ENCODE data around the gene IQCK. TPM values are rescaled to one million over a fixed set of nuclear protein-coding genes. Genes with fewer than 3 reads are reported as not detected.

IQCK gene
- total RNA-seq, 4 donors from 2014 or later = 49.7 to 103 (median 94.2) TPM

GRCh38 chr16:19822533-19822932 is 104.5 kb downstream of the IQCK start:
- H3K9me3 ChIP-seq = no peaks in the 10 kb centered on the region
- H3K4me3 ChIP-seq (replicated peaks in 1 of 3) = no peak overlapping the region
- no peak overlapping the region for H3K27ac ChIP-seq
- H3K4me1 ChIP-seq = no peaks in the 10 kb centered on the region
- WGBS, 2 donors = 77 to 91% methylated on average over 2 of the region's 2 CpGs
- intact Hi-C loops (cut with DNase I) = no loop called here
- peaks cover 0 to 3% of the 10 kb centered on the region in 2 donors for H3K36me3 ChIP-seq
- H3K27me3 ChIP-seq = no peaks in the 10 kb centered on the region
- no peak for DNase-seq
- TF ChIP-seq POLR2A (IDR thresholded peaks at IDR 0.05) = no peak
- TF ChIP-seq CTCF (IDR thresholded peaks at IDR 0.05) = no peak

GRCh38 chr16:19823322-19823721 is 105.3 kb downstream of the IQCK start:
- WGBS, 2 donors = 94 to 96% methylated on average over 4 to 6 of the region's 6 CpGs
- intact Hi-C loops (cut with DNase I) = no loop called here
- H3K27me3 ChIP-seq = no peaks in the 10 kb centered on the region
- no peak for TF ChIP-seq CTCF (IDR thresholded peaks at IDR 0.05)
- no peak for TF ChIP-seq POLR2A (IDR thresholded peaks at IDR 0.05)
- DNase-seq = no peak
- no peak overlapping the region for H3K4me3 ChIP-seq (replicated peaks in 1 of 3)
- no peaks in the 10 kb centered on the region for H3K9me3 ChIP-seq
- H3K4me1 ChIP-seq = no peaks in the 10 kb centered on the region
- no peak overlapping the region for H3K27ac ChIP-seq
- peaks cover 0 to 3% of the 10 kb centered on the region in 2 donors for H3K36me3 ChIP-seq

DNA sequence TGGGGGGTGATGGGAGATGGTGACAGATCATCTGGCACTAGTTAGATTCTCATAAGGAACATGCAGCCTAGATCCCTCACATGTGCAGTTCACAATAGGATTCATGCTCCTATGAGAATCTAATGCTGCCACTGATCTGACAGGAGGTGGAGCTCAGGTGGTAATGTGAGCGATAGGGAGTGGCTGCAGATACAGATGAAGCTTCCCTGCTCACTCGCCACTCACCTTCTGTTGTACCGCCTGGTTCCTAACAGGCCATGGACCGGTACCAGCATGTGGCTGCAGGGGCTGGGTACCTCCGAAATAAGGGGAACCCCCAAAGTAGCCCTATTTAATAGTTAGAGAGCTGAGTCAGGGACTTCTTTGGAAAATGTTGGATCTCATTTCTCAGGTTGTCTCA is 106.1 kb downstream of the IQCK start:
- peaks cover 0 to 5% of the 10 kb centered on the region in 2 donors for H3K36me3 ChIP-seq
- no peak overlapping the region for H3K4me3 ChIP-seq (replicated peaks in 1 of 3)
- DNase-seq = no peak
- no peaks in the 10 kb centered on the region for H3K27me3 ChIP-seq
- no peaks in the 10 kb centered on the region for H3K9me3 ChIP-seq
- no peaks in the 10 kb centered on the region for H3K4me1 ChIP-seq
- TF ChIP-seq POLR2A (IDR thresholded peaks at IDR 0.05) (no peak), CTCF (IDR thresholded peaks at IDR 0.05) (no peak)
- intact Hi-C loops (cut with DNase I) = no loop called here
- H3K27ac ChIP-seq = no peak overlapping the region
- WGBS, 2 donors = 95 to 97% methylated on average over 4 to 5 of the region's 5 CpGs

DNA sequence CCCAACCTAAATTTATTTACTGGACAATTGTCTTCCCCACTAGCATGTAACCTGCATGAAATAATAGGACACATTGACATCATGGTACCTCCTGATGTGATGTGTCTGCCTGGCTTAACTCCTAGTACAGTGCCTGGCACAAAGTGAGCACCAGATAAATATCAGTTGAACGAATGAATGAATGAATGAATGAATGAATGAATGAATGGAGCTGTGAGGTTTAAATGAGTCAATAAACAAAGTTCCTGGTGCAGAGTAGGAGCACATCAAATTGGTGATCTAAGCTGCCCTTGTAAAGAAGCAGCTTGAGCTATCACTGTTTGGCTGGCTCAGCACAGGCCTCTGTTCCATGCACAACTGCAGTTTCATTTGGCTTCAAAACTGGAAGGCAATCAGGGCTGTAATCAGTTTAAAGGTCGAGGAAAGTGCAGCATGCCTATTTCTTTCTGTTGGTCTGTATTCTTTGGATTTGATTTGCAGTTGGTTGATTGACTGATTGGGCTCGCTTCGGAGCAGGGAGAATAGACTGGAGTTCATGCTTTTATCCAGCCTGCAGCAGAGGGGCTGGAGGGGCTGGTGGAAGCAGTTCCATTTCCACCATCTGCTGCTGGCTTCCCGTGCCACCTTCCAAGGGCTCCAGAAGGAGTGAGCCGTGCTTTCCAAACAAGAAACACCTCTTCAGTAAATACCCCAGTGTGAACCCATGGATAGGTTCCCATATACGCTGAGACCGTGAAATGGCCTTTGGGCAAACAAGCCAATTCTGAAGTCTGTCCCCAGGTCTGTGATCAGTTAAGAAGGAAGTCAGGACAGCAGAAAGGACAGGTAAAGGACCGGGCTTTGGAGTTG is 112.0 kb downstream of the IQCK start:
- intact Hi-C loops (cut with DNase I) = no loop called here
- Histone ChIP-seq H3K4me1 (no peaks in the 10 kb centered on the region), H3K36me3 (peaks cover 0 to 8% of the 10 kb centered on the region in 2 donors), H3K4me3 (replicated peaks in 1 of 3) (no peak overlapping the region), H3K27me3 (no peaks in the 10 kb centered on the region), H3K27ac (no peak overlapping the region), H3K9me3 (no peaks in the 10 kb centered on the region)
- WGBS, 2 donors = 87 to 93% methylated on average over 9 of the region's 9 CpGs
- DNase-seq = no peak
- no peak for TF ChIP-seq POLR2A (IDR thresholded peaks at IDR 0.05)
- no peak for TF ChIP-seq CTCF (IDR thresholded peaks at IDR 0.05)

- no peaks in the 10 kb centered on the region for H3K9me3 ChIP-seq
- intact Hi-C loops (cut with DNase I) = no loop called here
- DNase-seq = no peak
- H3K27me3 ChIP-seq = no peaks in the 10 kb centered on the region
- TF ChIP-seq CTCF (IDR thresholded peaks at IDR 0.05) (no peak), POLR2A (IDR thresholded peaks at IDR 0.05) (no peak)
- WGBS, 2 donors = 79 to 80% methylated on average over 5 of the region's 5 CpGs
- H3K27ac ChIP-seq = no peak overlapping the region
- peaks cover 0 to 8% of the 10 kb centered on the region in 2 donors for H3K36me3 ChIP-seq
- no peak overlapping the region for H3K4me3 ChIP-seq (replicated peaks in 1 of 3)
- H3K4me1 ChIP-seq = no peaks in the 10 kb centered on the region
These were observed 113.0 kb downstream of the IQCK start for GRCh38 chr16:19830902-19831560.

All from thyroid gland (tissue), 4 donors.